MM.1S (cell line): Measurements from ENCODE around the gene TYMS.

Experiments used
- CTCF ChIP-seq: fragments of 300-600 bp; sonication (generic); IDR thresholded peaks from 2 replicates; pipeline ENCODE4 v1.5.1; 2016; ENCODE audit warnings: antibody characterized with exemption, low read length, mixed read lengths
- EZH2 ChIP-seq: fragments of 300-600 bp; sonication (generic); optimal IDR thresholded peaks from 2 replicates; pipeline ENCODE3; 2017; ENCODE audit warnings: low read depth, mild to moderate bottlenecking, antibody characterized with exemption, low read length, mixed read lengths

GRCh38 chr18:709771-710170, 52.3 kb downstream of the TYMS start:
- TF ChIP-seq CTCF (no peak), EZH2 (no peak)
